Measurements from ENCODE around the gene PLSCR4.
"Not testable (repeated sequence)": the region's sequence is repeated elsewhere in the genome, so short reads cannot be mapped to it uniquely, and the experiment has no call there.

Gene PLSCR4

GRCh38 chr3:146250449-146251382 is at the start of gene PLSCR4:
PLSCR4 (minus strand) TSS chr3:146251105; CDS start chr3:146222071, 29,034 bp downstream.
- peak within 1 kb of the TSS; percentile 45 for H3K4me3 ChIP-seq (ENCODE audit: low read depth, low read length)
- no peak for TF ChIP-seq CTCF (IDR thresholded peaks at IDR 0.05; ENCODE audit: borderline replicate concordance, insufficient read depth, low read depth, low read length)

GRCh38 chr3:146293401-146293800 is 42.5 kb upstream of the PLSCR4 start:
- H3K4me3 ChIP-seq (ENCODE audit: low read depth, low read length): not testable (repeated sequence)

GRCh38 chr3:146283781-146284445 is 33.0 kb upstream of the PLSCR4 start:
- no peak overlapping the region for H3K4me3 ChIP-seq (ENCODE audit: low read depth, low read length)
- no peak for TF ChIP-seq CTCF (IDR thresholded peaks at IDR 0.05; ENCODE audit: borderline replicate concordance, insufficient read depth, low read depth, low read length)

- no peak overlapping the region for H3K4me3 ChIP-seq (ENCODE audit: low read depth, low read length)
- no peak for TF ChIP-seq CTCF (IDR thresholded peaks at IDR 0.05; ENCODE audit: borderline replicate concordance, insufficient read depth, low read depth, low read length)
Observed at GRCh38 chr3:146280864-146281263, 30.0 kb upstream of the PLSCR4 start.

- no peak for TF ChIP-seq CTCF (IDR thresholded peaks at IDR 0.05; ENCODE audit: borderline replicate concordance, insufficient read depth, low read depth, low read length)
- H3K4me3 ChIP-seq (ENCODE audit: low read depth, low read length): no peak overlapping the region
Observed at GRCh38 chr3:146279951-146280350, 29.0 kb upstream of the PLSCR4 start.

- TF ChIP-seq CTCF (IDR thresholded peaks at IDR 0.05; ENCODE audit: borderline replicate concordance, insufficient read depth, low read depth, low read length): no peak
- H3K4me3 ChIP-seq (ENCODE audit: low read depth, low read length): no peak overlapping the region
Observed at GRCh38 chr3:146279013-146279412, 28.1 kb upstream of the PLSCR4 start.

GRCh38 chr3:146277953-146278631 is 27.2 kb upstream of the PLSCR4 start:
- H3K4me3 ChIP-seq (ENCODE audit: low read depth, low read length): no peak overlapping the region
- no peak for TF ChIP-seq CTCF (IDR thresholded peaks at IDR 0.05; ENCODE audit: borderline replicate concordance, insufficient read depth, low read depth, low read length)

All from GM12875 (cell line).